SU-DHL-6 (cell line): ENCODE measurements around the gene NRP1.

Experiments
- H2AFZ ChIP-seq: fragments of 200-600 bp; sonication (generic); 2 replicates; pipeline ENCODE4 v1.6.1; 2014; ENCODE audit warnings: low read depth, mild to moderate bottlenecking, moderate library complexity, mixed read lengths, antibody characterized with exemption, low read length; ENCODE audit not compliant: severe bottlenecking
- H3F3A ChIP-seq: fragments of 200-600 bp; shearing (Covaris generic); 2 replicates; pipeline ENCODE4 v1.6.0; 2016; ENCODE audit warnings: antibody characterized with exemption, mild to moderate bottlenecking; ENCODE audit not compliant: insufficient read depth
- H3K27ac ChIP-seq: fragments of 200-600 bp; sonication (generic); 2 replicates; pipeline ENCODE4 v1.5.1; 2016; ENCODE audit warnings: low read depth, mild to moderate bottlenecking, low read length, moderate library complexity, mixed read lengths
- H3K27me3 ChIP-seq: fragments of 200-600 bp; sonication (generic), shearing (Covaris generic); 2 replicates; pipeline ENCODE4 v1.6.0; 2014; ENCODE audit warnings: mild to moderate bottlenecking, low read length
- H3K36me3 ChIP-seq: fragments of 200-600 bp; sonication (generic); 2 replicates; pipeline ENCODE4 v1.6.1; 2014; ENCODE audit warnings: mild to moderate bottlenecking, low read length, mixed read lengths
- H3K4me2 ChIP-seq: fragments of 300-600, 200-600 bp; shearing (Covaris generic), sonication (generic); 2 replicates; pipeline ENCODE4 v1.6.0; 2014; ENCODE audit warnings: low read length, low read depth, mild to moderate bottlenecking; ENCODE audit not compliant: poor library complexity, severe bottlenecking
- H3K4me3 ChIP-seq: fragments of 200-600 bp; sonication (generic); 2 replicates; pipeline ENCODE4 v1.5.1; 2014; ENCODE audit warnings: antibody characterized with exemption, low read length, mild to moderate bottlenecking, mixed read lengths; ENCODE audit not compliant: insufficient read depth, poor library complexity, severe bottlenecking
- H3K79me2 ChIP-seq: fragments of 200-600 bp; sonication (generic); 2 replicates; pipeline ENCODE4 v1.6.1; 2014; ENCODE audit warnings: mild to moderate bottlenecking, low read length, moderate library complexity; ENCODE audit not compliant: insufficient read depth
- H3K9ac ChIP-seq: fragments of 200-600 bp; sonication (generic); 2 replicates; pipeline ENCODE4 v1.7.0; 2014; ENCODE audit warnings: mild to moderate bottlenecking, low read length
- H3K9me2 ChIP-seq: fragments of 200-600 bp; sonication (generic); replicated peaks from 2 replicates; pipeline ENCODE4 v1.6.1; 2014; ENCODE audit warnings: low read length; ENCODE audit not compliant: insufficient read depth
- H3K9me3 ChIP-seq: fragments of 200-600 bp; sonication (generic); 2 replicates; pipeline ENCODE4 v1.6.1; 2014; ENCODE audit warnings: low read length, mixed read lengths; ENCODE audit not compliant: insufficient read depth
- H4K20me1 ChIP-seq: fragments of 200-600 bp; sonication (generic); 2 replicates; pipeline ENCODE4 v1.6.1; 2014; ENCODE audit warnings: low read depth, mild to moderate bottlenecking, antibody characterized with exemption, low read length, moderate library complexity, mixed read lengths
- CTCF ChIP-seq: fragments of 200-600 bp; sonication (generic); IDR thresholded peaks from one replicate; pipeline ENCODE4 v1.5.1; 2017; ENCODE audit warnings: antibody characterized with exemption, mild to moderate bottlenecking, low read length, moderate library complexity; ENCODE audit not compliant: insufficient read depth, poor library complexity, severe bottlenecking
- EZH2phosphoT487 ChIP-seq: fragments of 200-600 bp; sonication (generic), shearing (Covaris generic); conservative IDR thresholded peaks from 2 replicates; pipeline ENCODE4 v1.6.1; 2018; ENCODE audit warnings: mild to moderate bottlenecking, antibody characterized with exemption, low read length, moderate library complexity, mixed read lengths

NRP1 gene

GRCh38 chr10:33155720-33156638, 178.5 kb downstream of the NRP1 start:
- Histone ChIP-seq H3K27me3 (no peaks in the 10 kb centered on the region), H3K27ac (no peak overlapping the region), H4K20me1 (no peaks in the 10 kb centered on the region), H2AFZ (no peak overlapping the region), H3K4me2 (no peak overlapping the region), H3K36me3 (no peaks in the 10 kb centered on the region), H3K9me2 (no peaks in the 10 kb centered on the region), H3K9ac (no peak overlapping the region), H3F3A (no peaks in the 10 kb centered on the region), H3K4me3 (no peak overlapping the region), H3K9me3 (no peaks in the 10 kb centered on the region), H3K79me2 (no peaks in the 10 kb centered on the region)
- TF ChIP-seq EZH2phosphoT487 (no peak), CTCF (peak; percentile 54)

GRCh38 chr10:33154590-33154989, 179.9 kb downstream of the NRP1 start:
- Histone ChIP-seq H3F3A (no peaks in the 10 kb centered on the region), H3K4me3 (no peak overlapping the region), H3K27ac (no peak overlapping the region), H2AFZ (no peak overlapping the region), H3K4me2 (no peak overlapping the region), H3K9me3 (no peaks in the 10 kb centered on the region), H3K36me3 (no peaks in the 10 kb centered on the region), H3K9ac (no peak overlapping the region), H4K20me1 (no peaks in the 10 kb centered on the region), H3K79me2 (no peaks in the 10 kb centered on the region), H3K27me3 (no peaks in the 10 kb centered on the region), H3K9me2 (no peaks in the 10 kb centered on the region)
- TF ChIP-seq CTCF (no peak), EZH2phosphoT487 (no peak)

- no peaks in the 10 kb centered on the region for H4K20me1 ChIP-seq
- no peak overlapping the region for H2AFZ ChIP-seq
- H3K9ac ChIP-seq = no peak overlapping the region
- no peaks in the 10 kb centered on the region for H3K9me2 ChIP-seq
- no peak for TF ChIP-seq EZH2phosphoT487
- TF ChIP-seq CTCF = no peak
- H3K27me3 ChIP-seq = no peaks in the 10 kb centered on the region
- H3K79me2 ChIP-seq = no peaks in the 10 kb centered on the region
- no peak overlapping the region for H3K4me2 ChIP-seq
- H3K9me3 ChIP-seq = no peaks in the 10 kb centered on the region
- no peak overlapping the region for H3K27ac ChIP-seq
- no peaks in the 10 kb centered on the region for H3K36me3 ChIP-seq
- H3K4me3 ChIP-seq = no peak overlapping the region
- no peaks in the 10 kb centered on the region for H3F3A ChIP-seq
Measured at GRCh38 chr10:33153968-33154327, 180.5 kb downstream of the NRP1 start.
